Loucy (cell line): ENCODE results near the gene CDH13.

Experiments
- CTCF ChIP-seq: fragments of 200-600 bp; sonication (generic); conservative IDR thresholded peaks from 2 replicates; pipeline ENCODE4 v1.5.1; 2014; ENCODE audit warnings: mild to moderate bottlenecking, antibody characterized with exemption, low read length
- EZH2phosphoT487 ChIP-seq: fragments of 200-600 bp; IDR thresholded peaks from 2 replicates; pipeline ENCODE4 v1.6.1; 2018; ENCODE audit warnings: antibody characterized with exemption, mild to moderate bottlenecking, moderate library complexity, borderline replicate concordance

- TF ChIP-seq CTCF (no peak), EZH2phosphoT487 (no peak)
Measured at GRCh38 chr16:82992786-82993185, 366.0 kb downstream of the CDH13 start.
